ENCODE measurements around the gene LRRTM4.
"Not testable (repeated sequence)": the region's sequence is repeated elsewhere in the genome, so short reads cannot be mapped to it uniquely, and the experiment has no call there.

The LRRTM4 gene

DNA sequence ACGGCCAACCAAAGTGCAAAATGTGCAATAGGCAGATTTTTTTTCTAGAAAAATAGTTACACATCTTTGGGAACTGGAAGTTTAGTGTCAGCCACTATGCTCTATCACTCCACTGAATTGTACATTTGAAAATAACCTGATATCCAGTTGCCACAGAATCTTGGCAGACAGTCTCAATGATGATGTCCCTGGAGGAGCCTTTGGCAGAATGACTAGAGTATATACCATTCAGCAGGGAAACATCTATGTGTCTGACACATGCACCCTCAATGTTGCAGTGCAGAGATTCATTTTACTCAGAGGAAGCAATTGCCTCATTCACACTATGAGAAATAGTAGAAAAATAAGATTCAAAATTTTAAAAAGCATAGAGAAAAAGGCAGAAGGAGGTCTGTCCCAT lies 475.8 kb downstream of the LRRTM4 start:
- no peak for DNase-seq

DNA sequence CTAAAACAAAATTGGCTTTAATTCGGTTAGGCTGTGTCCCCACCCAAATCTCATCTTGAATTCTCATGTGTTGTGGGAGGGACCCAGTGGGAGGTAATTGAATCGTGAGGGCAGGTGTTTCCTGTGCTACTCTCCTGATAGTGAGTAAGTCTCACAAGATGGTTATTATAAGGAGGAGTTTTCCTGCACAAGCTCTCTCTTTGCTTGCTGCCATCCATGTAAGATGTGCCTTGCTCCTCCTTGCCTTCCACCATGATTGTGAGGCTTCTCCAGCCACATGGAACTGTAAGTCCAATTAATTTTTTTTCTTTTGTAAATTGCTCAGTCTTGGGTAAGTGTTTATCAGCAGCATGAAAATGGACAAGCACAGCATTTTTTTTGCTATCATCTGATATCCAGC lies 476.7 kb downstream of the LRRTM4 start:
- not testable (repeated sequence) for DNase-seq

DNA sequence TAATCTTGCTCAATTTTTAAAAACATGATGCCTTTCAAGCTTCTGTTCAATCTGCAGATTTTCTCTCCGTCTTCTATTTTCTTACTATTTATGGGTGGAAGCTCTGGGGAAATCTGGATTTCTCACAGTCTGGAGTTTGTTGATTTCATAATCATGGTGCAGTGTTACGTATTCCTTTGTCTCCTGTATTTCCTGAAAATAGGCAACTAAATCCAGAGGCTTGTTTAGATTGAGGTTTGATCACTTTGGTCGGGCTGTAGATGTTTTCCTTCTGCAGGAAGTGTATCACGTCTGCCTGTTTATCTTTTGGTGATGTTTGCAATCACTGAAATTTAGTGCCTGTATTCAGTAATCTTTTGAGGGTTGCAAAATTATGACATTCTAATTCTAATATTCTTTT lies 487.7 kb downstream of the LRRTM4 start:
- DNase-seq, result no peak

DNA sequence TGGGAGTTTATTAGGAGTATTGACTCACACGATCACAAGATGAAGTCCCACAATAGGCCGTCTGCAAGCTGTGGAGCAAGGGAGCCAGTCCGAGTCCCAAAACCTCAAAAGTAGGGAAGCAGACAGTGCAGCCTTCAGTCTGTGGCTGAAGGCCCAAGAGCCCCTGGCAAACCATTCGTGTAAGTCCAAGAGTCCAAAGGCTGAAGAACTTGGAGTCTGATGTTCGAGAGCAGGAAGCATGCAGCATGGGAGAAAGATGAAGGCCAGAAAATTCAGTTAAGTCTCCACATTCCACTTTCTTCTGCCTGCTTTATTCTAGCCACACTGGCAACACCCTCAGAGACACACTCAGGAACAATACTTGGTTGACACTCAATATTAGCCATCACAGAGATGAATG lies 492.9 kb downstream of the LRRTM4 start:
- not testable (repeated sequence) for DNase-seq

DNA sequence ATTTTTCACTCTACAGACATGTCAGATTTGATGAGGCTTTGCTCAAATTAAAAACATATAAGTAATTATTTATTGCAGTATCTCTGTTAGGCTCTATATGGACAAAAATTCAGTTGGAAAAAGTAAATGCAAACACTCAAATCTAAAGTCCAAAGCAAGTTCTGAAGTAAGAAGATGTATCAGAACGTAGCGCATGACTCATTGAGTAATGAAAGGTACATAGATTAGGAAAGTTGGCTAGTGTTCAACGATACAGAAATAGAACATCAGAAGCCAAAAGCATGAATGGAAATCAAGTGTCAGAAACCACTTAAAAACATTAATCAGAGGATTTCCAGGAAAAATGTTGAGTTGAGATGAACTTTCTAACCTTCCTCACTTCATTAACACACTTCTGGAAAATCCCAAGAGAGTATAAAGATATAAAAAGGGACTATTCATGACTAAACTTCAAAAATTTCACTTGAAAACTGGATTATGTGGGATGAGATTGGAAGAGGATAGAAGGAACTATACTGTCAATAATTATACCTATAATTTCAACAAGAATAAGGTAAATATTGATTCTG lies 494.1 kb downstream of the LRRTM4 start:
- DNase-seq, result no peak

DNA sequence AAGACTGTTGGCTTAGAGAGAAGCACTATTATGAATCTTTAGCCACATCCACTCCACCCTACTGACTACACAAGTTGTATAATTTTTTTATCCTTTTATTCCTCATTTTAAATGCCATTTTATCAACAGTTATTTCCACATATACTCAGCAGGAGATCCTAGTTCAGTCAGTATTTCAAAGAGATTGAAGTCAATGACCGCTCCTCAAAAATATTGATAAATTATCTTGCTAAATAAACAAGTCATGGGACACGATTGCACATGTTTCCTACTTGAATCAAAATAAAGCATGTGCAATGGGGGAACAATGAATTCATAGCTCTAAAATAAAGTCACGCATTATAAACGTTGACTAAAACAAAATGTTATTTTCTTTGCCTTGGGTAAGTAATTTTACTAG lies 496.5 kb downstream of the LRRTM4 start:
- DNase-seq, result no peak

DNA sequence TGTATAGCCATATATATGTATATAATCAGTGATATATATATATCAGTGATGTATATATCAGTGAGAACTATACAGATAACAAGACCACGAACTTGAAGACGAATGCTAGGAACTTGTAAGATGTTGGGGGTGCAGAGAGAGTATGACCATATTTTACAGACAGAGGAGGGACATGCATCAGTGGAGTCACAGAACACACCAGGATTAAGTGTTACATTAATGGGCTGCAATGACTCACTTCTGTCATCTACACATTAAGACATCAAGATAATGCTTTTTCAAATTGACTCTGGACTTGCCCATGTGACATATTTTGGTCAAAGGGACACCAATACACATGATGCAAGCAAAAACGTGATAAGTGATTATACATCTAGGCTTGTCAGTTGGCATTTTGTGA lies 501.0 kb downstream of the LRRTM4 start:
- no peak for DNase-seq

DNA sequence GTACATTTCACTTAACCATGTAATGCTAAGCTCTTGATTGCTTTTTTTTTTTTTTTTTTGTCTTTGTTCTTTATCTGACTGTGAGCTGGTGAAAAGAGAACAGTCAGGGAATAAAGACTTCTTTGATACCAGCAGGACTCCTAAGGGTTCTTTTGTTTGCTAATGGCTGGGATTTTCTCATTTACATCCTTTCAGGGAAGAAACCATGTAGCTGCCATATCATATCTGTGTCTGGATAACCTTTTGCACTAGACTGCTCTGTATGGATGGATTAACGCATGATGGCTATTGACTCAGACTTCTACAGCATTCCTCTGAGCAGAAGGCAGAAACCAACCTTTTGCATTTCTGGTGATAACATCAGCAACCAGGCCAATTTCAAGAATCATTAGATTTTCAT lies 504.0 kb downstream of the LRRTM4 start:
- DNase-seq, result no peak

DNA sequence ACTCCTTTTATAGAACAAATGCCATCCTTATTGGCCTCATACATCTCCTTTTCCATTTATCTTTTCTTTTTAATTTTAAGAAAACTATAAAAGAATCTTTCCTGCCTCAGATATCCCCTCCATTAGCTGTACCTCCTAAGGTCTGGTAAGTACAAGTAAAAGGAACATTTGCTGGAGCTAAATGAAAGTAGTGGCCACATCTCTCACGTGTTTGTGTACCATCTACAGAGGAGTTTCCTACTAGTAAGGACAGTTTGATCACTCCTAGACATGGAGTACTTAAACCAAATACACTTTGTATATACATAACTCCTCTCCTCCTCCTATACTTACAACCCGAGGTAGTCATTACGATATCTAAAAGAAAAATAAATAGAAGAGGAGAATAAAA lies 504.8 kb downstream of the LRRTM4 start:
- DNase-seq, result no peak

DNA sequence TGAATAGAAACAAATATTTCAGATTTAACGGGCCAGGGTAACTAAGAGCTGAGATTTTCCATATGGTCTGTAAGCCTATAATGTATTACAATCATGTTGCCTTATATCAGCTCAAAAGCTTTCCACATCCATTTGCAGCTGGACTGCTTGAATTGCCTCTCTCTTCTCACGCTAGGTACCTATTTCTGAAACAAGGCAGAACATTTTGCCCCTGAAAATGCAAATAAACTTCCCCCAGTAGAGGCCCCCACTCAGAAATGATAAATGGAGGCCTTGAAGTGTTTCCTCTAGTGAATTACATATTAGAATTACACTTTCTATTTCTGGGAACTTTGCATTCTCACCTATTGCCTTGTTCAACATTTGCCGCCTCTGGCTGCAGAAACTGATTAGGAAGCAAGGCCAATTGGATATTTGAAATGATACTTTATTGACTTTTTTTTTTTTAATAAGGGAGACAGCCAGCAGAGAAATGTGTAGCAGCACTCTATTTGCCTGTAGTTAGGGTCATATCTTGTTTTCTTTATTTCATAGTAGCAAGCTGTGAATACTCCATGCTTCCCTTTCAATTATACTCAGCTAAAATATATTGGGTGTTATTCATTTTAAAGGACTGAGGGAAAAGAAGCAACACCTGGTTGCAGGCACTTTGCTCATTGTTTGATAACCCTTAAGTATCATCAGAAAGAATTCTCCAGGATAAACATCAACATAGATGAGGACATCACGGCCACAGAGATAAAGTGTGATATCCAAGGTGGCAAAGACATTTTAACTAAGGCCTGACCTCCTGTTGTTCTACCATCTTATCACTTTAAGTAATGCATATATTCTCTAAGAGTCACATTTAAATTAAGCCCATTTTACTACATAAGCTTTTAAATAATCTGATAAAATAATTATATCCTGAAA lies 505.5 kb downstream of the LRRTM4 start:
- no peak for DNase-seq

DNA sequence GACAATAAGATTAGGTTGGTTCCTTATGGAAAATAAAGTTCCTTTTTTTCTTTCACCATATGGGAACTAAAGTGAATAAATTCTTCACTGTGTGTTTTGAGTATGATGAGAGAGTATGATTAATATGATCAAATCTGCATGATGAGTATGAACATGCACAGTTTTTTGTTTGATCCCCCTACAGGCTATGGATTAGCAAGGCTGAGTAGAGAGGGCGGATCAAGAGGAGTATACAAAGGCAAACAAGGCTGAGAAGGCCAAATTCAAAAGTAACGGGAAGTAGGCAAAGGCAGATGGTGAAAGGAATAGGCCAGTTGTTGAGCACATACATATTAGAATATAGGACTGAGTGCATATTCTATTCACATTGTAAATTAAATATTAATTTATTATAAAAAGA lies 508.2 kb downstream of the LRRTM4 start:
- DNase-seq, result no peak

DNA sequence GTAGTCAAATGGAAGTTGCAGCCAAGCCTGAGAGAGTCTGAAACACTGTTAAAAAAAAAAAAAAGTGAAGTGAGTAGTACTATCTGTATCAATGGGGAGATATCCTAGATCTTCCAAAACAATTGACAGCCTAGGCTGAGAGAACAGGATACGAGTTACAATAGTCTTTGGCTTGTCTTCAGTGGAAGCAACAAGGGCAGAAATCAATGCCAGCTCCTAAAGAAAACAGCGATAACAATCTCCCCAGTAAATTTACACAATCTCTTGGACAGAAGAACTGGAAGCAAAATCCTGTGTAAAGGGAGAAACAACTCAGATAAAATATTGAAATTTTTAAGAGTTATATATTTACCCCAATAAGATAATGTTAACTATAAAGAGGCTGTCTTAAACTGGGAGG lies 508.7 kb downstream of the LRRTM4 start:
- DNase-seq, result no peak

DNA sequence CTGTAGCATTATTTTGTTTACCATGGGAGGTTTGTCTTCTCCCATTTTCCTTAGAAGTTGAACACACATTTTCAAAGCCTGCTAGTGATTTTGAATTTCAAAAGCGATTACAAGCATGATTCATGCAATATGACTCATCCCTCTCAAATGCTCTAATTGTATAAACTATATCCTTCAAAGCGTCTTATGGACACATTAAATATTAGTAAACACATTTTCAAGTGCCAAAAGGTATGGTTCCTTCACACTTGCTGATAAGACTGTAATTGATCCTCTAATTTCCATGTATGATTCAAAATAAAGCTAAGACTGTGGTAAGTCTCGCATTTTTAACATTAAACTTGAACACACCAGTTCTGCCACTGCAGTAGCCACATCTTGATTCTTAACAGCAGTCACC lies 512.9 kb downstream of the LRRTM4 start:
- DNase-seq, result no peak

DNA sequence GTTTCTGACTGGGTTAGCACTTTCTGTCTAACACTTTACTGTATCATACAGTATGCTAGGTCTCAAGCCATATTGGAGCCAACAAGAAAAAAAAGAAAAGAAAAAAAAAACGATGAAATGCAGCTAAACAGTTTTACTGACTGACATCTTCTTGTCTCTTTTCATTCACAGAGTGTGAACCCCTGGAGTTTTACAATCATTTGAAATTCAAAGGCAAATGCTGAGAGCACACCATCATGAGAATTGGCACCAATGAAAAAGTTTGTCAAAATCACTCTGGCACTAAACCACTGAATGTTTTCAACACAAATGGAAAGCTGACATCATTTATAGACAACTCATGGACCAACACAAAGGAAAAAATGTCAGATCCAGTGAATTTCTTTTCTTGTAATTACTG lies 513.3 kb downstream of the LRRTM4 start:
- DNase-seq, result no peak

DNA sequence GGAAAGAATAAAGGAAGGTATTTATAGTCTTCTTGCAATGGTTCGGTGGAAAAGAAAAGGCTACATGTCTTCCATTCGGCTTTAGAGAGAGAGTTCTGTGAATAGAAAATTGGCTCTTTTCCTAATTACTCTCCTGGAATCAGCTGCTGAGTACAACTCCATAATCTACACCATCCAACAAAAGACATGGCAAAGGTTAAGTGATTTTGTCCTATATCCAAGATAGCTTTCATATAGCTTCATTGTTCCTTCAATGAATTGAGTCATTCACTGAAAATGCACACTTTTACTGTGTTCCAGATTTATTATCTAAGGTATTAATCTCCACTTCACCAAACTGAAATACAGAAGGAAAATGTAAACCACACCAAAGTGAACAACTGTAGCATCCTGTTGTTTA lies 514.5 kb downstream of the LRRTM4 start:
- DNase-seq, result no peak

DNA sequence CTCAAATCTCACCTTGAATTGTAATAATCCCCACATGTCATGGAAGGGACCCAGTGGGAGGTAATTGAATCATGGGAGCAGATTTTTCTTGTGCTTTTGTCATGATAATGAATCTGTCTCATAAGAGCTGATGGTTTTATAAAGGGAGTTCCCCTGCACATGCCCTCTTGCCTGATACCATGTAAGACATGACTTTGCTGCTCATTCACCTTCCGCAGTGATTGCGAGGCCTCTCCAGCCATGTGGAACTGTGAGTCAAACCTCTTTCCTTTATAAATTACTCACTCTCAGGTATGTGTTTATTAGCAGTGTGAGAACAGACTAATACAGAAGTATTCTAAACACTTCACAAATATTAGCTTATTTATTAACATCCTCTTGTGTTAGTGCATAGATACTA lies 516.7 kb downstream of the LRRTM4 start:
- no peak for DNase-seq

DNA sequence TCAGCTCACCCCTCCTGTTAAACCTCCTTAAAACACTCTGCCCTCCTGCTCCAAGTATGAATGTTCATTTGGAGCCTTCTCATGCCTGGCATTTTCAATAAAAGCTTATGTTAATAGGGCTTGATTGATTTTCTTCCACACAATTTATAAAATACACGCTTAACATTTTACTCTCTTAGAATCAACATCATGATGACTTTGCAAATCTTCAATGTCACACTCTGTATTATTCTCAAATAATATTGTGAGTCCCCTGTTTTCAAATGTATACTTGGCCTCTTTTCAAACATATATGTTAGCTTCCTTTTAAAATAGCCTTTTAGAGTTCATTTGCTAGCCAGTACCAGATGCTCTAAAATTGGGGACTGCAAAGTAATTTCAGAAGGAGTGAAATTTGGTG lies 520.3 kb downstream of the LRRTM4 start:
- no peak for DNase-seq

DNA sequence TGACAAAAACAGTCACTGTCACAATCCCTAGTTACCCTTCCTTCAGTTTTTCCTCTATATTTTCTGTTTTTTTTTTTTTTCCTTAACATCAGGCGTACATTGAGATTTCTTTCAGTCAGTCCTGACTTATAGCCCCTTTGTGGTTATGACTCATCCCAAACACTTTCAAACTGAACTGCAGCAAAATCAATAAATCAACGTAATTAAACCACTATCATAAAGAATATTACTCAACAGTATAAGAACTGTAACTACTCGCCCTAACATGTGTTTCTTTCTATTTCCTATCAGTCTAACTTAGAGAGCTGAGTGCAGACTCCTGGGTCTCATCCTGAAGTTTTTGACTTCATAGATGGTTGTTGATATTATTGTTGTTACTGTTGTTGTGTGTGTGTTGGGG lies 523.5 kb downstream of the LRRTM4 start:
- no peak for DNase-seq

DNA sequence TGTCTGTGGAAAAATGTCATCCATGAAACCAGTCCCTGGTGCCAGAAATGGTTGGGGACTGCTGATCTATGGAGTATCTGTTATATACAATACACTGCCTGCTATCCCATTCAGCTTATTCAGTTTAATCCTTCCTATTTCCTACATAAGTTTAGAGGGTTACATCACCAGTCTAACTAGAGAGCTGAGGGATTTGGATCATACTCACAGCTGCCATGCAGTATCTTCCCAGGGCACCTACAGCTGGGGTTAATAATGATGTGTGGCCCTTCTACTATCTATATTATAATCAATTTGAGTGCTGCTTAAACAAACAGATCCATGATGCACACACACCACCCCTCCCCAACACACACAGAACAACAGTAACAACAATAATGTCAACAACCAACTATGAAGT lies 524.0 kb downstream of the LRRTM4 start:
- no peak for DNase-seq

DNA sequence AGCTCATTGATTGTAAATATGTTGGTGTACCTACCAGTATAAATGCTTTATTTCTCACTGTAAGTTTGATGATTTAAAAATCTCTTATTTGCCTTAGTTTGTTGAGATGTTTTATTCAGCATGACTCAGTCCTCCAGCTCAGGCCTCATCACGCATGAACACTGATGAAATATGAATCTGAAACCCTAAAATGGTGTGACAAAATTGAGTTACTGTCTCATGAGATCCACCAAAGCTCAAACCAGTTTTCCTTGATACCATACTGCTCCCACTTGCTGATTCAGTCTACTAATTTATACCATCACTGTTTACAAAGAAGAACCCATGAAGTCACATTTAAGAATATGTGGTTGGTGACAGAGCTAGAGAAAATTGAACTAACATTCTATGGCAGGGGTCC lies 524.9 kb downstream of the LRRTM4 start:
- no peak for DNase-seq

DNA sequence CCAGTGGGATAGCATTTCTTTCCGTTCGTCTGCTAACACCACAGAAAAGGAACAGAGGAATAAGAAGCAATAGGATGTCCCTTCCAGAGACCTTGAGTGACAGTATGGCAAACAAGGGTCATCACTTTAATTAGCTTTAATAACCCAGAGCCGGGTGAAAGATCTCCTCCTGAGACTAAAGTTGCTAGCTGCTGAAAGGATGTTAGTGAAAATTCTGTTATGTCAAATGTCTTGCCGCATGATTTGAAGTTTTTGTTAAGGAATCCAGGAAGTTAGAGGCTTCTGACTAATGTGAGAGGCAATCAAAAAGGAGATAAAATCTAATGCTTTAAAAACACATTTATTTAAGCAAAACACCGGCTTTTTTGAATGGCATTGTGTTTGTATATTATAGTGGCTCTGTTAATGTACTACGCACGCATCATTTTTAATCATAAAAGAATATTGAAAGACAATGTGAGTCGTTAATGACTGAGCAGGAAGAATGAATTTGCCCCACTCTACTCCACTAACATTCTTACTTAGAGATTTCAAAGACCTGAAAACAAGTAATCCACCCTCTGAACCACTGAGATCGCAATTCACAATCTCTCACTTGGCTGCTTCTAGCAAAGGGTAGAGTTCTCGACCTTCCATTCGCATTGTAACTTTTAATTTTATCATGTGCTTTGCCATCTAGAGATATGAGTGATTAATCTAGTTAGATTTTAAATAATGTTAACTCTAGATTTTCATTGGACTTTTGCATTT lies 536.6 kb downstream of the LRRTM4 start:
- DNase-seq, result no peak

DNA sequence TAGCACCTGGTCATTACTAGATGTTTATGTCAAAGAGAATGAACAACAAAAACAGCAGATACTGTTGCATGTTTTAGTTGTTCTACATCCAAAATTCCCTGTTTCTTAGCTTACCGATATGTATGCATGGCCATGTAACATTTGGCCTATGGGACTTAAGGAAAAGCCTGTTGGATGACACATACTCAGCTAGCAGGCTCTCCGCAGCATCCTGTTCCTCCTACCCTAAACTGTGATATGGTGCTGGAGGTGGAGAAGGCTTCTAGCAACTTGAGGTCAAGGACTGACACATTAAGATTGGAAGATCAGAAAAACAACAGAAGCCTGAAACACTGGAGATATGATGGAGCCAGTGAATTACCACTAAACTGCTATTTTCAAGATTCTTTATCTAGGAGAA lies 537.8 kb downstream of the LRRTM4 start:
- DNase-seq, result no peak

DNA sequence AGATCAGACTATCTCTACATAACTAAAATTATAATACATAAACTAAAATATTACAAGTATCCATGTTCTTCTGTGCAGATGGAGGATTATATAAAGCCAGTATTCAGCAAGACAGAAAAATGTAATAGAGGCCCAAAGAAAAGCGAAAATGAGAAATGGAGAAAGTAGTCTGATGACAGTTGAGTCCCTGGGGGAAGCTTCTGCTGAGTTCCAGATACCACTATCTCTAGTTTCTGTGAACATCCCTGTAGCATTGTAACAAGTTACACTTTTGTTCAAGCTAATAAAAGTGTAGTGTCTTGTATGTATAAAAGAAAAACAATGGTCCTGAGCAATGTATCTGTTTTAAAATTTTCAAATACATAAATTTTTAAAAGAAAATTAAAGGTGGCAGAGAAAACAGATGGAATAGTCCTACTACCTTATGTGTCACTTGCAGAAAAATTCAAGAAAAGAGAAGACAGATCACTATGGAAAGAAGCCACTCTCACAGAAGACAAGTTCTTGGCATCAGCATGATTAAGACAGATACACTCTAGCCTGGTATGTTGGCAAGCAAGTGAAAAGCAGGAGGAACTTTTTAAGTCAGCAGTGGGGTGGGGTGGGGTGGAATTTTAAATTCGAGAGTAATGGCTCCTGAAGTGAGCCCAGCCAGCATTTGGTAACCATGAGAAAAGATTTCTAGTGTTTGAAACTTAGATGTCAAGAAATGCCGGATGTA lies 541.9 kb downstream of the LRRTM4 start:
- no peak for DNase-seq
